ENCODE data around the gene RNF157.

The RNF157 gene

GRCh38 chr17:76115138-76115754 lies 125.0 kb downstream of the RNF157 start:
- no peak overlapping the region for H3K4me3 ChIP-seq (ENCODE audit: low read depth in 1 of 2, low read length in 2 of 2)
- H3K4me1 ChIP-seq (ENCODE audit: insufficient read depth, low read length): no peaks in the 10 kb centered on the region
- no peaks in the 10 kb centered on the region for H3K36me3 ChIP-seq (ENCODE audit: insufficient read depth, low read length)

DNA sequence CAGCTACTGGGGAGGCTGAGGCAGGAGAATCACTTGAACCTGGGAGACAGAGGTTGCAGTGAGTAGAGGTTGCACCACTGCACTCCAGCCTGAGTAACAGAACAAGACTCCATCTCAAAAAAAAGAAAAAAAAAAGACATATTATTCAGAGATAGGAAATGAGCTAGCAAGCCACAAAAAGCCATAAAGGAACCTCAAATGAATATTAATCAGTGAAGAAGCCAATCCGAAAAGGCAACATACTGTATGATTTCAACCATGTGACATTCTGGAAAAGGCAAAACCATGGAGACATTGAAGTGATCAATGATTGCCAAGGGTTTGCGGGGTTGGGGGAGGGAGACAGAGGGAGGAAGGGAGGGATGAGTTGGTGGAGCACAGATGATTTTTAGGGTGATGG lies 128.3 kb downstream of the RNF157 start:
- no peaks in the 10 kb centered on the region for H3K4me1 ChIP-seq (ENCODE audit: insufficient read depth, low read length)
- H3K9me3 ChIP-seq (ENCODE audit: low read length): no peaks in the 10 kb centered on the region
- no peaks in the 10 kb centered on the region for H3K36me3 ChIP-seq (ENCODE audit: insufficient read depth, low read length)
- no peak overlapping the region for H3K9ac ChIP-seq (ENCODE audit: low read length)
- H3K27me3 ChIP-seq (ENCODE audit: control insufficient read depth in 1 of 2, insufficient read depth in 2 of 2, low read length in 2 of 2): no peaks in the 10 kb centered on the region
- H3K4me3 ChIP-seq (ENCODE audit: low read depth in 1 of 2, low read length in 2 of 2): no peak overlapping the region
- H3K27ac ChIP-seq (ENCODE audit: low read depth, low read length): no peak overlapping the region

More at GRCh38 chr17:76115138-76115754, 125.0 kb downstream of the RNF157 start:
- Histone ChIP-seq H3K27me3 (ENCODE audit: control insufficient read depth in 1 of 2, insufficient read depth in 2 of 2, low read length in 2 of 2) (no peaks in the 10 kb centered on the region), H3K9ac (ENCODE audit: low read length) (no peak overlapping the region), H3K27ac (ENCODE audit: low read depth, low read length) (no peak overlapping the region), H3K9me3 (ENCODE audit: low read length) (no peaks in the 10 kb centered on the region)

DNA sequence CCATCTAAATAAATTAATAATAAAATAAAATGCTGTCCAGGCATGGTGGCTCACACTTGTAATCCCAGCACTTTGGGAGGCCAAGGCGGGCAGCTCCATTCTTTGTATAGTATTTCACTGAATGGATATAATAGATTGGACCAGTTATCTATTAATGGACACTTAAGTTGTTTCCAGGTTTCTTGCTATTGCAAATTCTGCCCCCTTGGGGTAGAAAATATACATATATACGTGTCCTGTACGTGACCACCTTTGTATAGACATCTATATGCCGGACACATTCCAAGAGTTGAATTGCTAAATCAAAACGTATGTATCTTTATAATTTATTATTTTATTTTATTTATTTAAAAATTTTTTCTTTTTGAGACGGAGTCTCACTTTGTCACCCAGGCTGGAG lies 132.8 kb downstream of the RNF157 start:
- Histone ChIP-seq H3K27me3 (ENCODE audit: control insufficient read depth in 1 of 2, insufficient read depth in 2 of 2, low read length in 2 of 2) (no peaks in the 10 kb centered on the region), H3K4me1 (ENCODE audit: insufficient read depth, low read length) (peaks cover 11% of the 10 kb centered on the region), H3K9me3 (ENCODE audit: low read length) (no peaks in the 10 kb centered on the region), H3K27ac (ENCODE audit: low read depth, low read length) (no peak overlapping the region), H3K4me3 (ENCODE audit: low read depth in 1 of 2, low read length in 2 of 2) (no peak overlapping the region), H3K36me3 (ENCODE audit: insufficient read depth, low read length) (no peaks in the 10 kb centered on the region), H3K9ac (ENCODE audit: low read length) (no peak overlapping the region)

GRCh38 chr17:76106703-76107102 lies 133.6 kb downstream of the RNF157 start:
- H3K4me3 ChIP-seq (ENCODE audit: low read depth in 1 of 2, low read length in 2 of 2): no peak overlapping the region
- no peak overlapping the region for H3K27ac ChIP-seq (ENCODE audit: low read depth, low read length)
- no peaks in the 10 kb centered on the region for H3K9me3 ChIP-seq (ENCODE audit: low read length)
- no peaks in the 10 kb centered on the region for H3K27me3 ChIP-seq (ENCODE audit: control insufficient read depth in 1 of 2, insufficient read depth in 2 of 2, low read length in 2 of 2)
- peaks cover 3% of the 10 kb centered on the region for H3K36me3 ChIP-seq (ENCODE audit: insufficient read depth, low read length)
- no peak overlapping the region for H3K9ac ChIP-seq (ENCODE audit: low read length)
- peaks cover 17% of the 10 kb centered on the region for H3K4me1 ChIP-seq (ENCODE audit: insufficient read depth, low read length)

DNA sequence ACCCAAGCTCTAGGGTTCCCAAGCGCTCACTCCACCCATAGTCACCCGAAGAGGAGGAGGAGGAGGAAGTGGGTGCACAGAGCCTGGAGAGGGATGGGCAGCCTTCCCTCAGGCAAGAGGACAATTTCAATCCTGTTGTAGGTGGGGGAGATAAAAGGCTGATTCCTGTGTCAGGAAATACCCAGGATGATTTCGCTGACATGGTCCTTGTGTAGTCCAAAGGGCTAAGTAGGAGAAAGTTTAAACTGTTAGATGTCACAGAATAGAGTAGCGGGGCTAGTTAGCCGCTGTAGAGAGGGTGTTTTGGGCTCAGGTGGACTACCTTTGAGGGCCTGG lies 135.4 kb downstream of the RNF157 start:
- peaks cover 13% of the 10 kb centered on the region for H3K36me3 ChIP-seq (ENCODE audit: insufficient read depth, low read length)
- H3K9me3 ChIP-seq (ENCODE audit: low read length): no peaks in the 10 kb centered on the region
- peaks cover 17% of the 10 kb centered on the region for H3K4me1 ChIP-seq (ENCODE audit: insufficient read depth, low read length)
- no peaks in the 10 kb centered on the region for H3K27me3 ChIP-seq (ENCODE audit: control insufficient read depth in 1 of 2, insufficient read depth in 2 of 2, low read length in 2 of 2)
- H3K4me3 ChIP-seq (ENCODE audit: low read depth in 1 of 2, low read length in 2 of 2): no peak overlapping the region
- H3K9ac ChIP-seq (ENCODE audit: low read length): no peak overlapping the region
- H3K27ac ChIP-seq (ENCODE audit: low read depth, low read length): no peak overlapping the region

GRCh38 chr17:76104140-76104895 lies 136.0 kb downstream of the RNF157 start:
- Histone ChIP-seq H3K4me1 (ENCODE audit: insufficient read depth, low read length) (peaks cover 17% of the 10 kb centered on the region), H3K27ac (ENCODE audit: low read depth, low read length) (peak overlapping the region; percentile 88), H3K4me3 (ENCODE audit: low read depth in 1 of 2, low read length in 2 of 2) (peak overlapping the region; percentile 76 to 86), H3K36me3 (ENCODE audit: insufficient read depth, low read length) (peaks cover 15% of the 10 kb centered on the region), H3K9me3 (ENCODE audit: low read length) (no peaks in the 10 kb centered on the region), H3K27me3 (ENCODE audit: control insufficient read depth in 1 of 2, insufficient read depth in 2 of 2, low read length in 2 of 2) (no peaks in the 10 kb centered on the region), H3K9ac (ENCODE audit: low read length) (peak overlapping the region; percentile 41)

- no peaks in the 10 kb centered on the region for H3K27me3 ChIP-seq (ENCODE audit: control insufficient read depth in 1 of 2, insufficient read depth in 2 of 2, low read length in 2 of 2)
- H3K36me3 ChIP-seq (ENCODE audit: insufficient read depth, low read length): peaks cover 15% of the 10 kb centered on the region
- H3K9ac ChIP-seq (ENCODE audit: low read length): peak within 1 kb of the TSS; percentile 41
- peak within 1 kb of the TSS; percentile 76 to 86 for H3K4me3 ChIP-seq (ENCODE audit: low read depth in 1 of 2, low read length in 2 of 2)
- H3K27ac ChIP-seq (ENCODE audit: low read depth, low read length): peak within 1 kb of the TSS; percentile 88
- H3K9me3 ChIP-seq (ENCODE audit: low read length): no peaks in the 10 kb centered on the region
- H3K4me1 ChIP-seq (ENCODE audit: insufficient read depth, low read length): peaks cover 17% of the 10 kb centered on the region
Observed at GRCh38 chr17:76103274-76104139, 136.8 kb downstream of the RNF157 start, which contains the start of gene EXOC7. Gene EXOC7, minus strand, starts transcription at chr17:76103787. Its CDS starts 95 bp downstream, at chr17:76103692.

GRCh38 chr17:76102944-76103273 lies 137.4 kb downstream of the RNF157 start:
- H3K4me1 ChIP-seq (ENCODE audit: insufficient read depth, low read length): peaks cover 17% of the 10 kb centered on the region
- H3K27ac ChIP-seq (ENCODE audit: low read depth, low read length): peak overlapping the region; percentile 88
- peaks cover 17% of the 10 kb centered on the region for H3K36me3 ChIP-seq (ENCODE audit: insufficient read depth, low read length)
- peak overlapping the region; percentile 41 for H3K9ac ChIP-seq (ENCODE audit: low read length)
- H3K4me3 ChIP-seq (ENCODE audit: low read depth in 1 of 2, low read length in 2 of 2): peak overlapping the region; percentile 76 to 86
- no peaks in the 10 kb centered on the region for H3K27me3 ChIP-seq (ENCODE audit: control insufficient read depth in 1 of 2, insufficient read depth in 2 of 2, low read length in 2 of 2)
- H3K9me3 ChIP-seq (ENCODE audit: low read length): no peaks in the 10 kb centered on the region

- H3K9ac ChIP-seq (ENCODE audit: low read length): no peak overlapping the region
- H3K9me3 ChIP-seq (ENCODE audit: low read length): no peaks in the 10 kb centered on the region
- no peak overlapping the region for H3K4me3 ChIP-seq (ENCODE audit: low read depth in 1 of 2, low read length in 2 of 2)
- H3K36me3 ChIP-seq (ENCODE audit: insufficient read depth, low read length): peaks cover 58% of the 10 kb centered on the region
- no peak overlapping the region for H3K27ac ChIP-seq (ENCODE audit: low read depth, low read length)
- H3K27me3 ChIP-seq (ENCODE audit: control insufficient read depth in 1 of 2, insufficient read depth in 2 of 2, low read length in 2 of 2): no peaks in the 10 kb centered on the region
- H3K4me1 ChIP-seq (ENCODE audit: insufficient read depth, low read length): peaks cover 8% of the 10 kb centered on the region
Observed at GRCh38 chr17:76097716-76098295, 142.5 kb downstream of the RNF157 start.

- Histone ChIP-seq H3K36me3 (ENCODE audit: insufficient read depth, low read length) (peaks cover 64% of the 10 kb centered on the region), H3K9me3 (ENCODE audit: low read length) (no peaks in the 10 kb centered on the region), H3K27ac (ENCODE audit: low read depth, low read length) (no peak overlapping the region), H3K4me3 (ENCODE audit: low read depth in 1 of 2, low read length in 2 of 2) (no peak overlapping the region), H3K4me1 (ENCODE audit: insufficient read depth, low read length) (no peaks in the 10 kb centered on the region), H3K9ac (ENCODE audit: low read length) (no peak overlapping the region), H3K27me3 (ENCODE audit: control insufficient read depth in 1 of 2, insufficient read depth in 2 of 2, low read length in 2 of 2) (no peaks in the 10 kb centered on the region)
Observed at GRCh38 chr17:76095943-76096342, 144.3 kb downstream of the RNF157 start.

DNA sequence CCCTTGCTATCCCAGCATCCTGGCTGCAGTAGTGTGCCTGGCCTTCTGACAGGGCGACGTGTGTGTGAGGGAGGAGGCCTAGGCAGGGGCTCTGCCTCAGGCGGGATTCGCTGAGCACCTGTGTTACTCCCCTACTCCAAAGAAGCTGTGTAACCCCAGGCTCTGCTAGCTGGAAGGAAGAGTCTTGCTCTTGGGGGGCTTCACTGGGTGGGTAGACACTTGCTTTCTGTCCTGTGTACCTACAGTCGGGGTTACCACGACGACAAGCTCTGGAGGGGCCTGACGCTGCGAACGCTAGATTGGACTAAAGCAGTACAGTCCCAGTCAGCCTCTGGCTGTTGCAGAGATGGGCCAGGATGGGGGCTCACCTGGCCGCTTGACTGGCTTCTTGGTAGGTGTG lies 146.2 kb downstream of the RNF157 start:
- H3K4me1 ChIP-seq (ENCODE audit: insufficient read depth, low read length): no peaks in the 10 kb centered on the region
- peaks cover 75% of the 10 kb centered on the region for H3K36me3 ChIP-seq (ENCODE audit: insufficient read depth, low read length)
- H3K27ac ChIP-seq (ENCODE audit: low read depth, low read length): no peak overlapping the region
- H3K4me3 ChIP-seq (ENCODE audit: low read depth in 1 of 2, low read length in 2 of 2): no peak overlapping the region
- no peaks in the 10 kb centered on the region for H3K27me3 ChIP-seq (ENCODE audit: control insufficient read depth in 1 of 2, insufficient read depth in 2 of 2, low read length in 2 of 2)
- H3K9ac ChIP-seq (ENCODE audit: low read length): no peak overlapping the region
- no peaks in the 10 kb centered on the region for H3K9me3 ChIP-seq (ENCODE audit: low read length)
